ENCODE data around the gene INPP4A.

- TF ChIP-seq NBN (IDR thresholded peaks at IDR 0.05; ENCODE audit: low read depth), result no peak
- no peak for TF ChIP-seq ZNF561 (CRISPR knock-in tag; conservative IDR thresholded peaks at IDR 0.05)
- TF ChIP-seq ARID2 (IDR thresholded peaks at IDR 0.05), result no peak
- no peak for TF ChIP-seq PATZ1 (CRISPR knock-in tag; IDR thresholded peaks at IDR 0.05; ENCODE audit: borderline replicate concordance)
- TF ChIP-seq FOSL1 (tag; conservative IDR thresholded peaks at IDR 0.05), result no peak
- TF ChIP-seq ZNF277 (CRISPR knock-in tag; IDR thresholded peaks at IDR 0.05; ENCODE audit: borderline replicate concordance), result no peak
- TF ChIP-seq MEF2D (tag; conservative IDR thresholded peaks at IDR 0.05; ENCODE audit: low read depth), result no peak
- no peak for TF ChIP-seq TAF1 (IDR thresholded peaks at IDR 0.05; ENCODE audit: control insufficient read depth, extremely low read depth, insufficient read depth, low read length, severe bottlenecking)
Observed at GRCh38 chr2:98477036-98477435, 32.4 kb downstream of the INPP4A start.
